ENCODE results near the gene AR. TPM values are rescaled to one million over a fixed set of nuclear protein-coding genes. Genes with fewer than 3 reads are reported as not detected.

AR gene, protein sequence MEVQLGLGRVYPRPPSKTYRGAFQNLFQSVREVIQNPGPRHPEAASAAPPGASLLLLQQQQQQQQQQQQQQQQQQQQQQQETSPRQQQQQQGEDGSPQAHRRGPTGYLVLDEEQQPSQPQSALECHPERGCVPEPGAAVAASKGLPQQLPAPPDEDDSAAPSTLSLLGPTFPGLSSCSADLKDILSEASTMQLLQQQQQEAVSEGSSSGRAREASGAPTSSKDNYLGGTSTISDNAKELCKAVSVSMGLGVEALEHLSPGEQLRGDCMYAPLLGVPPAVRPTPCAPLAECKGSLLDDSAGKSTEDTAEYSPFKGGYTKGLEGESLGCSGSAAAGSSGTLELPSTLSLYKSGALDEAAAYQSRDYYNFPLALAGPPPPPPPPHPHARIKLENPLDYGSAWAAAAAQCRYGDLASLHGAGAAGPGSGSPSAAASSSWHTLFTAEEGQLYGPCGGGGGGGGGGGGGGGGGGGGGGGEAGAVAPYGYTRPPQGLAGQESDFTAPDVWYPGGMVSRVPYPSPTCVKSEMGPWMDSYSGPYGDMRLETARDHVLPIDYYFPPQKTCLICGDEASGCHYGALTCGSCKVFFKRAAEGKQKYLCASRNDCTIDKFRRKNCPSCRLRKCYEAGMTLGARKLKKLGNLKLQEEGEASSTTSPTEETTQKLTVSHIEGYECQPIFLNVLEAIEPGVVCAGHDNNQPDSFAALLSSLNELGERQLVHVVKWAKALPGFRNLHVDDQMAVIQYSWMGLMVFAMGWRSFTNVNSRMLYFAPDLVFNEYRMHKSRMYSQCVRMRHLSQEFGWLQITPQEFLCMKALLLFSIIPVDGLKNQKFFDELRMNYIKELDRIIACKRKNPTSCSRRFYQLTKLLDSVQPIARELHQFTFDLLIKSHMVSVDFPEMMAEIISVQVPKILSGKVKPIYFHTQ
- total RNA-seq (not detected), total RNA-seq (0 to 4.2 (median 0.23) reads per million in 172 experiments)
- 0.08 TPM for polyA plus RNA-seq (2013, experiment 1 of 2)
- 0.26 TPM for polyA plus RNA-seq (2013, experiment 2 of 2)

GRCh38 chrX:67543818-67544217 lies at the start of gene AR:
Gene AR, plus strand, starts transcription at chrX:67544021. Its CDS starts 1,126 bp downstream, at chrX:67545147.
- POLR2A ChIA-PET: no interaction called here
- H3K27ac ChIP-seq (ENCODE audit: low read depth in 1 of 2, low read length in 2 of 2): no peak within 1 kb of the TSS
- H3K9me3 ChIP-seq (ENCODE audit: control insufficient read depth in 1 of 2, insufficient read depth in 1 of 2, low read length in 2 of 2): peaks cover 0 to 13% of the 10 kb centered on the region in 2 experiments
- Mint-ChIP-seq H3K27ac (no peak within 1 kb of the TSS), H3K4me1 (ENCODE audit: low read depth) (no peaks in the 10 kb centered on the region), H3K36me3 (ENCODE audit: low read depth) (no peaks in the 10 kb centered on the region), H3K9me3 (no peaks in the 10 kb centered on the region), H3K27me3 (peaks cover 29% of the 10 kb centered on the region), H3K4me3 (no peak within 1 kb of the TSS)
- intact Hi-C loops (cut with DNase I, micrococcal nuclease): no loop called here
- H3K27me3 ChIP-seq (ENCODE audit: control insufficient read depth in 1 of 2, insufficient read depth in 2 of 2, low read length in 2 of 2): peaks cover 21 to 23% of the 10 kb centered on the region in 2 experiments
- H3K4me3 ChIP-seq (ENCODE audit: low read length): no peak within 1 kb of the TSS
- ATAC-seq (ENCODE audit: poor library complexity): no peak
- CTCF ChIA-PET: no interaction called here
- TF ChIP-seq CTCF (IDR thresholded peaks at IDR 0.05): no peak
- no peaks in the 10 kb centered on the region for H3K36me3 ChIP-seq (ENCODE audit: insufficient read depth, low read length)
- DNase-seq: no peak
- no peaks in the 10 kb centered on the region for H3K4me1 ChIP-seq (ENCODE audit: insufficient read depth, low read length)

DNA sequence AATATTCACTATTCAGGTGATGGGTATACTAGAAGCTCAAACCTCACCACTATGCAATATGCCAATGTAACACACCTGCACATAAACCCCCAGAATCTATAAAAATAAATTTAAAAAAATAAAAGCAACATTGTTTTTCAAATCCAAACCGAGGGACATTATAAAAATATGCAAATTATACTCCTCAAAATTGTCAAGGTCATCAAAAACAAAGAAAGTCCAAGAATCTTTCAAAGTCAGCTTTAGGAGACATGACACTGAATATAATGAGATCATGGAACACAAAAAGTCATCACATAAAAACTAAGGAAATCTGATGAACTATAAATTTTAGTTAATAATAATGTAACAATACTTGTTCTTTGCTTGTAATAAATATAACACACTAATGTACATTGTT lies 43.2 kb upstream of the AR start:
- Mint-ChIP-seq H3K27me3 (no peaks in the 10 kb centered on the region), H3K36me3 (ENCODE audit: low read depth) (no peaks in the 10 kb centered on the region), H3K27ac (no peak overlapping the region), H3K4me1 (ENCODE audit: low read depth) (no peaks in the 10 kb centered on the region), H3K9me3 (no peaks in the 10 kb centered on the region), H3K4me3 (no peak overlapping the region)
- ATAC-seq (ENCODE audit: poor library complexity): no peak
- TF ChIP-seq CTCF (IDR thresholded peaks at IDR 0.05): no peak
- Histone ChIP-seq H3K36me3 (ENCODE audit: insufficient read depth, low read length) (no peaks in the 10 kb centered on the region), H3K9me3 (ENCODE audit: control insufficient read depth in 1 of 2, insufficient read depth in 1 of 2, low read length in 2 of 2) (no peaks in the 10 kb centered on the region), H3K4me3 (ENCODE audit: low read length) (no peak overlapping the region), H3K4me1 (ENCODE audit: insufficient read depth, low read length) (no peaks in the 10 kb centered on the region), H3K27ac (ENCODE audit: low read depth in 1 of 2, low read length in 2 of 2) (no peak overlapping the region), H3K27me3 (ENCODE audit: control insufficient read depth in 1 of 2, insufficient read depth in 2 of 2, low read length in 2 of 2) (no peaks in the 10 kb centered on the region)
- intact Hi-C loops (cut with DNase I, micrococcal nuclease): no loop called here
- POLR2A ChIA-PET: no interaction called here
- no peak for DNase-seq
- CTCF ChIA-PET: no interaction called here

- no peak overlapping the region for H3K27ac ChIP-seq (ENCODE audit: low read depth in 1 of 2, low read length in 2 of 2)
- H3K36me3 ChIP-seq (ENCODE audit: insufficient read depth, low read length): no peaks in the 10 kb centered on the region
- no peaks in the 10 kb centered on the region for H3K27me3 ChIP-seq (ENCODE audit: control insufficient read depth in 1 of 2, insufficient read depth in 2 of 2, low read length in 2 of 2)
- Mint-ChIP-seq H3K4me3 (no peak overlapping the region), H3K4me1 (ENCODE audit: low read depth) (no peaks in the 10 kb centered on the region), H3K9me3 (peaks cover 3% of the 10 kb centered on the region), H3K27ac (no peak overlapping the region), H3K27me3 (no peaks in the 10 kb centered on the region), H3K36me3 (ENCODE audit: low read depth) (no peaks in the 10 kb centered on the region)
- no peaks in the 10 kb centered on the region for H3K9me3 ChIP-seq (ENCODE audit: control insufficient read depth in 1 of 2, insufficient read depth in 1 of 2, low read length in 2 of 2)
- no peak for TF ChIP-seq CTCF (IDR thresholded peaks at IDR 0.05)
- no peaks in the 10 kb centered on the region for H3K4me1 ChIP-seq (ENCODE audit: insufficient read depth, low read length)
- ChIA-PET CTCF (no interaction called here), POLR2A (no interaction called here)
- no peak overlapping the region for H3K4me3 ChIP-seq (ENCODE audit: low read length)
- no peak for ATAC-seq (ENCODE audit: poor library complexity)
- DNase-seq: no peak
- intact Hi-C loops (cut with DNase I, micrococcal nuclease): no loop called here
Measured at GRCh38 chrX:67503004-67503403, 40.8 kb upstream of the AR start.

All from CD4-positive, alpha-beta T cell (primary cell).